Epithelial cell of esophagus (primary cell): ENCODE results near the gene TTC39C.

Experiments used
- DNase-seq: peaks from one replicate; pipeline ENCODE4 v3.0.0; 2010; ENCODE audit warnings: low read depth
- H3K4me3 ChIP-seq: 2 replicates; pipeline ENCODE4 v1.5.1; 2011; ENCODE audit warnings: mild to moderate bottlenecking, low read length, control low read depth
- TF ChIP-seq, protein P1 (sequence below): IDR thresholded peaks from 2 replicates; pipeline ENCODE4 v1.5.1; 2011; ENCODE audit warnings: low read depth, mild to moderate bottlenecking, low read length, control low read depth, inconsistent platforms; ENCODE audit not compliant: insufficient read depth; ENCODE audit errors: missing control alignments

The TTC39C gene

DNA sequence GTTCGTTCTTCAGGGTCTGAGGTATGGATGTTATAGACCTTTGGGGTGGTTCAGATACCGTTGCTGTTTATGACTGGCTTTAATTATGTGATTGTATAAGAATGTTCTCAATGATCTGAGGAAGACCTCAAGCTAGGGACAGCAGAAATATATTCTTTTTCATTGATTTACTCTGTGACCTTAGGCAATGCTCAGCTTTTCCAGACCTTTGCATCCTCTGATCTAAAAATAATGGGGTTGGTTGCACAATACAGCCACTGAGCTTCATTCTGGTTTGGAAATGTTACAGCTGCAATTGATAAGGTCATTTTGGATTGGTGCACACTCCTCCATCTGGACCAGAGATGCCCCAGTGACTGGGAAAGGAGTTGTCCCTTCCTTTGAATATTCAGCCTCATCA lies 107.1 kb downstream of the TTC39C start:
- no peak for DNase-seq
- TF ChIP-seq, protein P1, sequence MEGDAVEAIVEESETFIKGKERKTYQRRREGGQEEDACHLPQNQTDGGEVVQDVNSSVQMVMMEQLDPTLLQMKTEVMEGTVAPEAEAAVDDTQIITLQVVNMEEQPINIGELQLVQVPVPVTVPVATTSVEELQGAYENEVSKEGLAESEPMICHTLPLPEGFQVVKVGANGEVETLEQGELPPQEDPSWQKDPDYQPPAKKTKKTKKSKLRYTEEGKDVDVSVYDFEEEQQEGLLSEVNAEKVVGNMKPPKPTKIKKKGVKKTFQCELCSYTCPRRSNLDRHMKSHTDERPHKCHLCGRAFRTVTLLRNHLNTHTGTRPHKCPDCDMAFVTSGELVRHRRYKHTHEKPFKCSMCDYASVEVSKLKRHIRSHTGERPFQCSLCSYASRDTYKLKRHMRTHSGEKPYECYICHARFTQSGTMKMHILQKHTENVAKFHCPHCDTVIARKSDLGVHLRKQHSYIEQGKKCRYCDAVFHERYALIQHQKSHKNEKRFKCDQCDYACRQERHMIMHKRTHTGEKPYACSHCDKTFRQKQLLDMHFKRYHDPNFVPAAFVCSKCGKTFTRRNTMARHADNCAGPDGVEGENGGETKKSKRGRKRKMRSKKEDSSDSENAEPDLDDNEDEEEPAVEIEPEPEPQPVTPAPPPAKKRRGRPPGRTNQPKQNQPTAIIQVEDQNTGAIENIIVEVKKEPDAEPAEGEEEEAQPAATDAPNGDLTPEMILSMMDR = no peak
- H3K4me3 ChIP-seq = no peak overlapping the region

DNA sequence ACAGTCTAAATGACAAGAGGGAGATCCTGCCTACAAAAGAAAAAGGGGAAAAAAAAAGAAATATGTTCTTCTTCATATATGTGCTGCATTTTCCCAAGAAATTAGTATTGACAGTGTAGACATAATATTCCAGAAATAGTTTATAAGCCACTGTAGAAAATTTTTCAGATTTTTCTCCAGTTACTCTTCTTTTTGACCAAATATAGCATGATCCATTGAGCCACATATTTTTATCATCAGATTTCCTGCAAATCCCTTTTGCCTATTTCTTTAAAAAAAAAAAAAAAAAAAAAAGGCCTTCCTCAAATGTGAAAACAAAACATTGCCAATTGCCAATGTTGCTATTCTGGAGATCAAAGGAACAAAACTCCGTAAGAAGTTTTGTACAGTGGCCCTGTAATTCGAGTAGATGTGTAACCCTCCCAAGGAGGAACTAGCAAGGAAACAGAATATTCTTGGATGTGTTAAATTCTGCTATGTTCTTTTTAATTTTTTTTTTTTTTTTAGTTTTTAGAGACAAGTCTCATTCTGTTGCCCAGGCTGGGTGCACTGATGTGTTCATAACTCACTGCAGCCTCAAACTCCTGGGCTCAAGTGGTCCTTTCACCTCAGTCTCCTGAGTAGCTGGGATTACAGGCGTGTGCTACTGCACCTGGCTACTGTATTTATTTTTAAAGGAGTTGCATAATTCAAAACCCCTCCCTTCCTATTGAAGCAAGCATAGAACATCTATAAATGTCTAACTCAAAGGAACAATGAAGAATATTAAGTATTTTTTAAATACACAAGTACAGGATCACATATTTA lies 111.8 kb downstream of the TTC39C start:
- TF ChIP-seq, protein P1 = no peak
- no peak overlapping the region for H3K4me3 ChIP-seq
- no peak for DNase-seq

DNA sequence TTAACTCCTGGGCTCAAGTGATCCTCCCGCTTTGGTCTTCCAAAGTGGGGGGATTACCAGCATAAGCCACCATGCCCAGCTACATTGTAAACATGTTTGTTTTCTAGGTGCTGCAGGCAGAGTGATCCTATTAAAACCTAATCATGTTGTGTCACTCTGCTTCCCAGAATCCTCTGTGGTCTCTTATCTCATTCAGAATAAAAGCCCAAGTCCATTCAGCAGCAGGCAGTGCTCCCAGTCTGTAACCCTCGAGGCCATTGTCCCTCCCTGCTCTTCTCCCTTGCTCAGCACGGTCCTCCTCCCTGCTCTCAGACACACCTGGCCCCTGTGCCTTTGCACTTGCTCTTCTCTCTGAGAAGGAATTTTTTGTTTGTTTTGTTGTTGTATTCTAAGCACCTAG lies 113.2 kb downstream of the TTC39C start:
- DNase-seq = no peak
- TF ChIP-seq, protein P1 = no peak
- H3K4me3 ChIP-seq = no peak overlapping the region

DNA sequence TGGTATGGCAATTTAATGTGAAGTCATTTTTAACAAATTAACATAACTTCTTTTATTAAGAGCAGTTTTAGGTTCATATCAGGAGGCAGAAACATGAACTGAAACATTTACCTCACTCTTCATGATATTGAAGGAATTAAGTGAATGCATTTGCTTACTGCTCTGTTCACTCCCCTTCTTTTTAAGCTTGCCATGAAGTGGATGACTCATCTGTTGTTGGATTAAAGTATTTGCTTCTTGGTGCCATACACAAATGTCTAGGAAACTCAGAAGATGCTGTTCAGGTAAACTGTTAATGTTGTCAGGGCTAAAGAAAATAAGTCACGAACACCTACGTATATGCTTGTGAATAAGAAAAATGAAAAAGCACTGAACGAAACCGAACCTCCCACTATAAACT lies 114.1 kb downstream of the TTC39C start:
- TF ChIP-seq, protein P1 = no peak
- no peak overlapping the region for H3K4me3 ChIP-seq
- DNase-seq = peak; percentile 14

DNA sequence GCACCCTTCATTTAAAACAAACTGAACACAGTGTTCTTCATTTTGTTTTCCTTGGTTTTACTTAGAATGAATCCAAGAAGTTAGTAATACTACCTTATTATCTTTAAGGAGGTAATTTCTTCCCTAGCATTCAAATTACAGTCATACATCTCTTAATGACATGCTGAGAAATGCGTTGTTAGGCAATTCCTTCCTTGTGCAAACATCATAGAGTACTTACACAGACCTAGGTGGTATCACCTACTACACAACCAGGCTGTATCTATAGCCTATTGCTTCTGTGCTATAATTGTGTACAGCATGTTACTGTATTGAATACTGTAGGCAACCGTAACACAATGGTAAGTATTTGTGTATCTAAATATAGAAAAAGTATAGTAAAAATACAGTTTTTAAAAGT lies 115.9 kb downstream of the TTC39C start:
- TF ChIP-seq, protein P1 = no peak
- no peak overlapping the region for H3K4me3 ChIP-seq
- DNase-seq = peak; percentile 30

DNA sequence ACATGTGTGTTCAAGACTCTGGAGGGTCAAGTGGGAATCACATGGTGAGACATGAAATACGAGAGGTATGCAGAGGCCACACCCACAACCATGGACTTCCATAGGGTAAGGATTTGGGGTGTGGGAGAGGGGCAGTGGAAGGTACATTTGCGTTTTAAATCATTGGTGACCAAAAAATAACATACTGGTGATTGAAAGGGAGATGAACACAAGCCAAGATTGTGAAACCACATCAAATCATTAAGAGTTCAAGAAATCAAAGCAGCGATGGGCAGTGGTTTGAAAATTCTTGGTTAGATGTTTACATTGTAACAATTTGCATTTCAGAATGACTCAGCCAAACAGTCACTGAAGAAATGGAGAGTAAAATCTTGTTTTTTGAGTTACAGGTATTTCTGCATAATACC lies 122.4 kb downstream of the TTC39C start:
- TF ChIP-seq, protein P1 = no peak
- H3K4me3 ChIP-seq = no peak overlapping the region
- peak; percentile 56 for DNase-seq

DNA sequence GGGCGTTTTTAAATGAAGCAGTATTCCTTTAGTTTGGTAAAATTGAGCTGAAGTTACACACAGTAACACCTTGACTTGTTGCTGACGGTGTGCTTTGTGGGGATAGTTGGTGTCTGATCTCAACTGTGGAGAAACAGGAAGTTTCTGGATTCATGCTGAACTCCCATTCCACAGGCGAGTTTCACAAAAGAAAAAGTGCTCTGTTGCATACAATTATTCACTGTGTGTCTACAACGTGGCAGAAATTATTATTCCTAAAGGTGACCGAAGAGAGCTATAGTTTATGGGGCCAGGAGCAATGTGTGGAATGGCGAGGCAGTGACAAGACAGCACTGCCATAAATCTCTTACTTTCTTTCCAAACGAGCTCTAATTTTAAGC lies 123.8 kb downstream of the TTC39C start:
- peak overlapping the region; percentile 67 for H3K4me3 ChIP-seq
- TF ChIP-seq, protein P1 = no peak
- DNase-seq = peak; percentile 14
